ENCODE results near the gene GSTP1.
A peak's percentile ranks its signal among the peaks of the same experiment; 100 is the strongest.
"Not testable (repeated sequence)": the region's sequence is repeated elsewhere in the genome, so short reads cannot be mapped to it uniquely, and the experiment has no call there.

The GSTP1 gene

GRCh38 chr11:67583247-67584204, at the start of gene GSTP1:
Gene GSTP1 (plus strand): TSS chr11:67583812. CDS start chr11:67583844, 32 bp downstream.
- peak; percentile 96 for DNase-seq

- DNase-seq = peak; percentile 58
Measured at GRCh38 chr11:67534070-67534679, 49.4 kb upstream of the GSTP1 start.

- DNase-seq = no peak
Measured at GRCh38 chr11:67535561-67535960, 48.1 kb upstream of the GSTP1 start.

- DNase-seq = no peak
Measured at GRCh38 chr11:67538306-67538705, 45.3 kb upstream of the GSTP1 start.

GRCh38 chr11:67538823-67539505, 44.6 kb upstream of the GSTP1 start:
- no peak for DNase-seq

- peak; percentile 19 for DNase-seq
Measured at GRCh38 chr11:67539550-67539949, 44.1 kb upstream of the GSTP1 start.

GRCh38 chr11:67541198-67541597, 42.4 kb upstream of the GSTP1 start:
- no peak for DNase-seq

- DNase-seq = no peak
Measured at GRCh38 chr11:67542169-67542568, 41.4 kb upstream of the GSTP1 start.

- no peak for DNase-seq
Measured at GRCh38 chr11:67542971-67543370, 40.6 kb upstream of the GSTP1 start.

- DNase-seq = no peak
Measured at GRCh38 chr11:67543585-67543984, 40.0 kb upstream of the GSTP1 start.

GRCh38 chr11:67544616-67545242, 38.9 kb upstream of the GSTP1 start:
- DNase-seq = no peak

GRCh38 chr11:67545280-67545679, 38.3 kb upstream of the GSTP1 start:
- DNase-seq = peak; percentile 71

- DNase-seq = not testable (repeated sequence)
Measured at GRCh38 chr11:67548112-67548511, 35.5 kb upstream of the GSTP1 start.

- DNase-seq = no peak
Measured at GRCh38 chr11:67548555-67549110, 35.0 kb upstream of the GSTP1 start.

- DNase-seq = no peak
Measured at GRCh38 chr11:67551127-67551526, 32.5 kb upstream of the GSTP1 start.

- not testable (repeated sequence) for DNase-seq
Measured at GRCh38 chr11:67551697-67552096, 31.9 kb upstream of the GSTP1 start.

- no peak for DNase-seq
Measured at GRCh38 chr11:67556244-67556643, 27.4 kb upstream of the GSTP1 start.

GRCh38 chr11:67558084-67558772, 25.4 kb upstream of the GSTP1 start:
- DNase-seq = no peak

- peak; percentile 54 for DNase-seq
Measured at GRCh38 chr11:67561971-67562619, 21.5 kb upstream of the GSTP1 start.

- no peak for DNase-seq
Measured at GRCh38 chr11:67562963-67563704, 20.5 kb upstream of the GSTP1 start.

GRCh38 chr11:67563705-67564114, 19.9 kb upstream of the GSTP1 start:
- DNase-seq = not testable (repeated sequence)
